ENCODE data around the gene CNPY1. TPM values are rescaled to one million over a fixed set of nuclear protein-coding genes. Genes with fewer than 3 reads are reported as not detected.

CNPY1 gene
- total RNA-seq, 1 experiment from 2014 or later: not detected

GRCh38 chr7:155527664-155528063 is 18.7 kb downstream of the CNPY1 start:
- H3K4me1 ChIP-seq (ENCODE audit: insufficient read depth, low read length): no peaks in the 10 kb centered on the region
- no peak overlapping the region for H2BK5ac ChIP-seq (ENCODE audit: insufficient read length, low read length)
- H3K23ac ChIP-seq (ENCODE audit: insufficient read length, low read depth, low read length): no peak overlapping the region
- Mint-ChIP-seq H3K36me3 (ENCODE audit: insufficient read depth in 1 of 3, low read depth in 3 of 3) (peaks cover 0 to 2% (median 0%) of the 10 kb centered on the region in 3 experiments; a peak in 2 of 7 replicates), H3K9me3 (peaks cover 13% of the 10 kb centered on the region in 2 experiments), H3K4me3 (no peak overlapping the region), H3K4me1 (peaks cover 3 to 4% of the 10 kb centered on the region in 2 experiments), H3K27ac (peak overlapping the region in 1 of 3 experiments; percentile 55; a peak in 1 of 7 replicates), H3K27me3 (ENCODE audit: low read depth) (peaks cover 98% of the 10 kb centered on the region)
- no CpG with 5 or more reads among the region's 7 CpGs for WGBS (ENCODE audit: extremely low coverage, insufficient read length, low lambda C conversion rate)
- H3K18ac ChIP-seq (ENCODE audit: insufficient read length, low read depth, low read length): no peak overlapping the region
- H4K5ac ChIP-seq (ENCODE audit: insufficient read length, low read depth, low read length): no peak overlapping the region
- H3K56ac ChIP-seq (ENCODE audit: insufficient read length, low read depth, low read length): no peak overlapping the region
- H2AK5ac ChIP-seq (ENCODE audit: insufficient read length, low read length): no peak overlapping the region
- no peak overlapping the region for H4K91ac ChIP-seq (ENCODE audit: insufficient read length, low read depth, low read length)
- H4K8ac ChIP-seq (replicated peaks; ENCODE audit: insufficient read length, low read depth, low read length): no peak overlapping the region
- DNase-seq: no peak
- no peaks in the 10 kb centered on the region for H3K9me3 ChIP-seq (ENCODE audit: control insufficient read depth, low read depth, low read length)
- H3K27ac ChIP-seq (ENCODE audit: insufficient read length, low read depth, low read length): no peak overlapping the region
- no peak for TF ChIP-seq CTCF (conservative IDR thresholded peaks at IDR 0.05)
- H3K4ac ChIP-seq (ENCODE audit: low read depth, low read length): no peak overlapping the region
- no peaks in the 10 kb centered on the region for H3K79me2 ChIP-seq (ENCODE audit: insufficient read depth, low read length)
- H4K20me1 ChIP-seq (ENCODE audit: control insufficient read depth, insufficient read depth, insufficient read length): peaks cover 3% of the 10 kb centered on the region
- no peaks in the 10 kb centered on the region for H3K79me1 ChIP-seq (ENCODE audit: insufficient read depth, low read depth, low read length, poor library complexity, severe bottlenecking)
- H2BK12ac ChIP-seq (ENCODE audit: insufficient read length, low read depth, low read length): no peak overlapping the region
- no peak overlapping the region for H2BK15ac ChIP-seq (ENCODE audit: low read depth, low read length)
- H2AFZ ChIP-seq (ENCODE audit: low read length): no peak overlapping the region
- H2BK120ac ChIP-seq (ENCODE audit: low read depth, low read length, poor library complexity, severe bottlenecking): no peak overlapping the region
- no peaks in the 10 kb centered on the region for H3K23me2 ChIP-seq (ENCODE audit: insufficient read length, low read depth, low read length, poor library complexity, severe bottlenecking)
- no peak overlapping the region for H3K9ac ChIP-seq (ENCODE audit: extremely low read depth, insufficient read length, low read length)
- H3K27me3 ChIP-seq (ENCODE audit: insufficient read depth, low read length): peaks cover 19% of the 10 kb centered on the region
- H2BK20ac ChIP-seq (ENCODE audit: low read depth, low read length, poor library complexity, severe bottlenecking): no peak overlapping the region
- no peak overlapping the region for H3K4me2 ChIP-seq (ENCODE audit: insufficient read depth, insufficient read length, low read length)
- H3T11ph ChIP-seq (ENCODE audit: low read length): no peak overlapping the region
- no peak overlapping the region for H3K14ac ChIP-seq (ENCODE audit: insufficient read depth, low read length)

Data from H9 (cell line).